Measurements from ENCODE around the gene KLHDC4. TPM values are rescaled to one million over a fixed set of nuclear protein-coding genes. Genes with fewer than 3 reads are reported as not detected.
"Not testable (repeated sequence)": the region's sequence is repeated elsewhere in the genome, so short reads cannot be mapped to it uniquely, and the experiment has no call there.

The KLHDC4 gene
- total RNA-seq = 70.1 and 87.0 TPM in 2 replicates

GRCh38 chr16:87765776-87766484, at the start of gene KLHDC4:
TSS of gene KLHDC4 (minus strand) at chr16:87765986. CDS start at chr16:87765890, 96 bp downstream.
- peaks cover 38% of the 10 kb centered on the region for H3K36me3 Mint-ChIP-seq (ENCODE audit: low read depth)
- H3K4me3 Mint-ChIP-seq = peak within 1 kb of the TSS; percentile 100
- no peaks in the 10 kb centered on the region for H3K27me3 Mint-ChIP-seq
- DNase-seq = peak; percentile 87
- H3K4me1 Mint-ChIP-seq = peaks cover 31% of the 10 kb centered on the region
- ChIA-PET POLR2A (interaction anchor here (0.5 to 3.0 kb wide), 27 partner anchors 9 to 1195 kb away, joined by 3 to 30 read pairs (median 3); partner anchors contain the start of genes BANP, C16orf95, SLC7A5 and ZC3H18), CTCF (interaction anchor here (0.6 to 1.8 kb wide), 4 partner anchors 13 to 372 kb away, joined by 3 to 15 read pairs (median 4); partner anchors contain the start of gene SLC7A5)
- TF ChIP-seq CTCF (IDR thresholded peaks at IDR 0.05) = no peak
- intact Hi-C loops (cut with micrococcal nuclease) = loop anchor here (1.0 to 5.0 kb wide), 5 partner anchors 41 to 806 kb away; partner anchors contain the start of genes BANP, MAP1LC3B and ZC3H18
- peak; percentile 84 for ATAC-seq (ENCODE audit: low read depth)
- H3K27ac Mint-ChIP-seq = peak within 1 kb of the TSS; percentile 98
- H3K9me3 Mint-ChIP-seq = no peaks in the 10 kb centered on the region

- ATAC-seq (ENCODE audit: low read depth) (no peak), DNase-seq (no peak)
- intact Hi-C loops (cut with micrococcal nuclease) = no loop called here
- POLR2A ChIA-PET = interaction anchor here (1.5 kb wide), 1 partner anchor 16 kb away, joined by 4 read pairs; no protein-coding TSS in a partner anchor
- Mint-ChIP-seq H3K9me3 (peaks cover 4% of the 10 kb centered on the region), H3K4me1 (peaks cover 22% of the 10 kb centered on the region), H3K27ac (no peak overlapping the region), H3K4me3 (no peak overlapping the region), H3K36me3 (ENCODE audit: low read depth) (no peaks in the 10 kb centered on the region), H3K27me3 (no peaks in the 10 kb centered on the region)
- no peak for TF ChIP-seq CTCF (IDR thresholded peaks at IDR 0.05)
- CTCF ChIA-PET = interaction anchor here (1.8 kb wide), 1 partner anchor 34 kb away, joined by 6 read pairs; no protein-coding TSS in a partner anchor
Observed at GRCh38 chr16:87815567-87815966, 49.8 kb upstream of the KLHDC4 start.

- POLR2A ChIA-PET = interaction anchor here (1.2 to 10.1 kb wide), 5 partner anchors 15 to 56 kb away, joined by 8 to 245 read pairs (median 39); partner anchors contain the start of gene SLC7A5
- no peaks in the 10 kb centered on the region for H3K27me3 Mint-ChIP-seq
- peaks cover 55% of the 10 kb centered on the region for H3K4me1 Mint-ChIP-seq
- DNase-seq (no peak), ATAC-seq (ENCODE audit: low read depth) (no peak)
- no peak for TF ChIP-seq CTCF (IDR thresholded peaks at IDR 0.05)
- no peaks in the 10 kb centered on the region for H3K9me3 Mint-ChIP-seq
- CTCF ChIA-PET = interaction anchor here (1.3 to 6.6 kb wide), 3 partner anchors 10 to 38 kb away, joined by 5 to 89 read pairs (median 9); no protein-coding TSS in a partner anchor
- no peaks in the 10 kb centered on the region for H3K36me3 Mint-ChIP-seq (ENCODE audit: low read depth)
- intact Hi-C loops (cut with micrococcal nuclease) = no loop called here
- no peak overlapping the region for H3K27ac Mint-ChIP-seq
- H3K4me3 Mint-ChIP-seq = no peak overlapping the region
Observed at GRCh38 chr16:87812200-87812656, 46.4 kb upstream of the KLHDC4 start.

- Mint-ChIP-seq H3K4me1 (peaks cover 63% of the 10 kb centered on the region), H3K4me3 (peak overlapping the region; percentile 76), H3K27ac (peak overlapping the region; percentile 98)
- DNase-seq; H3K27me3 Mint-ChIP-seq; H3K36me3 Mint-ChIP-seq (ENCODE audit: low read depth); intact Hi-C loops (cut with micrococcal nuclease); H3K9me3 Mint-ChIP-seq; ATAC-seq (ENCODE audit: low read depth): not testable (repeated sequence)
- ChIA-PET POLR2A (interaction anchor here (2.9 to 10.1 kb wide), 4 partner anchors 16 to 57 kb away, joined by 23 to 245 read pairs (median 100); partner anchors contain the start of gene SLC7A5), CTCF (interaction anchor here (2.1 to 6.6 kb wide), 3 partner anchors 31 to 57 kb away, joined by 7 to 89 read pairs (median 9); no protein-coding TSS in a partner anchor)
Observed at GRCh38 chr16:87811454-87811853, 45.7 kb upstream of the KLHDC4 start.

GRCh38 chr16:87809150-87809902, 43.5 kb upstream of the KLHDC4 start:
- ChIA-PET POLR2A (interaction anchor here (0.9 to 10.1 kb wide), 19 partner anchors 10 to 235 kb away, joined by 3 to 245 read pairs (median 5); partner anchors contain the start of genes KLHDC4 and SLC7A5), CTCF (interaction anchor here (1.4 to 6.6 kb wide), 6 partner anchors 24 to 62 kb away, joined by 5 to 89 read pairs (median 8); no protein-coding TSS in a partner anchor)
- Mint-ChIP-seq H3K4me1 (peaks cover 71% of the 10 kb centered on the region), H3K36me3 (ENCODE audit: low read depth) (no peaks in the 10 kb centered on the region), H3K27ac (peak overlapping the region; percentile 98), H3K27me3 (no peaks in the 10 kb centered on the region), H3K9me3 (no peaks in the 10 kb centered on the region), H3K4me3 (peak overlapping the region; percentile 76)
- no peak for TF ChIP-seq CTCF (IDR thresholded peaks at IDR 0.05)
- ATAC-seq (ENCODE audit: low read depth) = peak; percentile 68
- DNase-seq = peak; percentile 48
- intact Hi-C loops (cut with micrococcal nuclease) = no loop called here

Data from activated B cell treated with CpG ODN at 0.5 μM for 24 hours (primary cell).